Measurements from ENCODE around the gene PRKCQ. TPM values are rescaled to one million over a fixed set of nuclear protein-coding genes. Genes with fewer than 3 reads are reported as not detected.

PRKCQ gene
- total and polyA plus RNA-seq, 2 of the 13 experiments (the other 11 are each of a cell fraction or from before 2014, with no cell fraction given): 0.13 to 0.35 TPM

GRCh38 chr10:6591668-6592067, 11.6 kb upstream of the PRKCQ start (continued):
- TF ChIP-seq KDM5A (IDR thresholded peaks at IDR 0.05; ENCODE audit: borderline replicate concordance, low read length) (no peak), REST (IDR thresholded peaks at IDR 0.05; ENCODE audit: borderline replicate concordance in 1 of 2, low read depth in 1 of 2, low read length in 2 of 2) (no peak), NFIB (CRISPR knock-in tag; IDR thresholded peaks at IDR 0.05; ENCODE audit: borderline replicate concordance) (no peak), ZNF280D (CRISPR knock-in tag; IDR thresholded peaks at IDR 0.05) (no peak), SAFB2 (CRISPR knock-in tag; IDR thresholded peaks at IDR 0.05; ENCODE audit: borderline replicate concordance, low read depth) (no peak), ISX (CRISPR knock-in tag; conservative IDR thresholded peaks at IDR 0.05) (no peak)

Data from HepG2 (cell line).